Activated CD8-positive, alpha-beta memory T cell treated with anti-CD3 and anti-CD28 coated beads for 1 hour (primary cell): ENCODE data around the gene SLC2A2.

ENCODE experiments used
- DNase-seq, 2 donors: peaks; one replicate each; pipeline ENCODE4 v3.0.0-alpha.2; 2020; ENCODE audit warnings: low read depth in 1 of 2; ENCODE audit errors: extremely low read depth in 1 of 2

SLC2A2 gene

GRCh38 chr3:171038342-171038741 is 11.8 kb upstream of the SLC2A2 start:
- no peak for DNase-seq

GRCh38 chr3:171028779-171029232 is 2.3 kb upstream of the SLC2A2 start:
- DNase-seq, result no peak

GRCh38 chr3:171028025-171028778 is 1.7 kb upstream of the SLC2A2 start:
- no peak for DNase-seq

GRCh38 chr3:171023566-171023965 is 3.0 kb downstream of the SLC2A2 start:
- DNase-seq, result no peak

- no peak for DNase-seq
Measured at GRCh38 chr3:171021377-171021776, 5.1 kb downstream of the SLC2A2 start.

GRCh38 chr3:171018156-171018935 is 8.2 kb downstream of the SLC2A2 start:
- DNase-seq, result no peak

- DNase-seq, result no peak
Measured at GRCh38 chr3:171013822-171014748, 12.4 kb downstream of the SLC2A2 start.

GRCh38 chr3:171011873-171012336 is 14.6 kb downstream of the SLC2A2 start:
- DNase-seq, result no peak

- no peak for DNase-seq
Measured at GRCh38 chr3:171011109-171011872, 15.2 kb downstream of the SLC2A2 start.

GRCh38 chr3:171007316-171007715 is 19.2 kb downstream of the SLC2A2 start:
- DNase-seq, result no peak

GRCh38 chr3:171005648-171006047 is 20.9 kb downstream of the SLC2A2 start:
- DNase-seq, result no peak

- DNase-seq, result no peak
Measured at GRCh38 chr3:171001957-171002694, 24.4 kb downstream of the SLC2A2 start.

- no peak for DNase-seq
Measured at GRCh38 chr3:171001250-171001893, 25.1 kb downstream of the SLC2A2 start.

- DNase-seq, result no peak
Measured at GRCh38 chr3:171000281-171000680, 26.2 kb downstream of the SLC2A2 start.

GRCh38 chr3:170999737-171000242 is 26.7 kb downstream of the SLC2A2 start:
- no peak for DNase-seq

GRCh38 chr3:170997961-170998913 is 28.3 kb downstream of the SLC2A2 start:
- DNase-seq, result no peak

- no peak for DNase-seq
Measured at GRCh38 chr3:170992854-170993253, 33.7 kb downstream of the SLC2A2 start.

GRCh38 chr3:170991664-170992063 is 34.9 kb downstream of the SLC2A2 start:
- DNase-seq, result no peak
